Cardiac fibroblast (primary cell): ENCODE measurements around the gene PRG3.
"Not testable (repeated sequence)": the region's sequence is repeated elsewhere in the genome, so short reads cannot be mapped to it uniquely, and the experiment has no call there.

Experiments
- DNase-seq, 2 donors: peaks; one replicate each; pipeline versions ENCODE4 v3.0.0 to v3.0.0-alpha.2; 2010; ENCODE audit warnings: low read depth in 2 of 2
- H3K4me3 ChIP-seq, 2 donors: replicated peaks in 1 of 2; 1 replicate in 1 of 2; 2 replicates in 1 of 2; pipeline ENCODE4 v1.5.1; 2011; ENCODE audit warnings: low read depth in 2 of 2, low read length in 2 of 2, mild to moderate bottlenecking in 2 of 2, moderate library complexity in 1 of 2
- CTCF ChIP-seq: IDR thresholded peaks from one replicate; pipeline ENCODE4 v1.5.1; 2011; ENCODE audit warnings: low read depth, mild to moderate bottlenecking, low read length, inconsistent platforms

The PRG3 gene

GRCh38 chr11:57342702-57343101 lies 38.2 kb downstream of the PRG3 start:
- no peak for DNase-seq
- TF ChIP-seq CTCF = no peak
- no peak overlapping the region for H3K4me3 ChIP-seq

- DNase-seq = no peak
- TF ChIP-seq CTCF = no peak
- no peak overlapping the region for H3K4me3 ChIP-seq
Observed at GRCh38 chr11:57341250-57341808, 39.6 kb downstream of the PRG3 start.

GRCh38 chr11:57340039-57340615 lies 40.8 kb downstream of the PRG3 start:
- peak; percentile 3 for TF ChIP-seq CTCF
- no peak overlapping the region for H3K4me3 ChIP-seq
- peak; percentile 31 to 39 for DNase-seq

- no peak for DNase-seq
- TF ChIP-seq CTCF = no peak
- H3K4me3 ChIP-seq = no peak overlapping the region
Observed at GRCh38 chr11:57339328-57339727, 41.6 kb downstream of the PRG3 start.

GRCh38 chr11:57338142-57338541 lies 42.8 kb downstream of the PRG3 start, which contains the start of gene P2RX3:
Gene P2RX3, plus strand, starts transcription at chr11:57338352. Its CDS starts 199 bp downstream, at chr11:57338551.
- no peak within 1 kb of the TSS for H3K4me3 ChIP-seq
- no peak for TF ChIP-seq CTCF
- no peak for DNase-seq

- H3K4me3 ChIP-seq, DNase-seq: not testable (repeated sequence)
Observed at GRCh38 chr11:57336856-57337255, 44.1 kb downstream of the PRG3 start.

- no peak for DNase-seq
Observed at GRCh38 chr11:57336111-57336666, 44.8 kb downstream of the PRG3 start.

More at GRCh38 chr11:57336111-57336666, 44.8 kb downstream of the PRG3 start:
- H3K4me3 ChIP-seq = peak overlapping the region; percentile 78 to 85
- TF ChIP-seq CTCF = no peak
